ENCODE data around the gene PIGU. TPM values are rescaled to one million over a fixed set of nuclear protein-coding genes. Genes with fewer than 3 reads are reported as not detected.
"Not testable (repeated sequence)": the region's sequence is repeated elsewhere in the genome, so short reads cannot be mapped to it uniquely, and the experiment has no call there.

The PIGU gene
- total and polyA plus RNA-seq, 12 donors = 11.0 to 23.8 (median 14.6) TPM

- no peak for ATAC-seq
- Histone ChIP-seq H3K9me3 (peaks cover 0 to 6% (median 0%) of the 10 kb centered on the region in 11 donors), H3K27ac (no peak overlapping the region), H3K4me3 (no peak overlapping the region), H3K27me3 (no peaks in the 10 kb centered on the region), H3K36me3 (peaks cover 0 to 40% (median 6%) of the 10 kb centered on the region in 9 donors), H3K4me1 (peaks cover 0 to 5% (median 0%) of the 10 kb centered on the region in 9 donors)
- 90 to 94% methylated on average over 5 of the region's 5 CpGs for WGBS, 2 donors
- intact Hi-C loops (cut with DNase I) = no loop called here
- no peak for TF ChIP-seq CTCF (IDR thresholded peaks at IDR 0.05)
- no peak for DNase-seq
These were observed 61.4 kb downstream of the PIGU start for GRCh38 chr20:34615477-34615876.

GRCh38 chr20:34611976-34612375, 64.9 kb downstream of the PIGU start:
- intact Hi-C loops (cut with DNase I); H3K4me3 ChIP-seq; H3K27ac ChIP-seq; DNase-seq; H3K27me3 ChIP-seq; H3K4me1 ChIP-seq; ATAC-seq; H3K9me3 ChIP-seq: not testable (repeated sequence)
- peaks cover 0 to 35% (median 6%) of the 10 kb centered on the region in 9 donors for H3K36me3 ChIP-seq
- WGBS, 2 donors = 98 to 99% methylated on average over 4 of the region's 4 CpGs

GRCh38 chr20:34607066-34607465, 69.8 kb downstream of the PIGU start:
- Histone ChIP-seq H3K4me1 (peaks cover 0 to 37% (median 18%) of the 10 kb centered on the region in 9 donors), H3K27me3 (no peaks in the 10 kb centered on the region), H3K4me3 (no peak overlapping the region), H3K27ac (no peak overlapping the region), H3K9me3 (peaks cover 0 to 5% (median 0%) of the 10 kb centered on the region in 11 donors), H3K36me3 (no peaks in the 10 kb centered on the region)
- TF ChIP-seq CTCF (IDR thresholded peaks at IDR 0.05) = no peak
- no peak for DNase-seq
- no peak for ATAC-seq
- intact Hi-C loops (cut with DNase I) = loop anchor here in 1 of 10 donors (5.0 kb wide), 1 partner anchor 70 kb away; the partner anchor contains the start of gene PIGU
- WGBS, 2 donors = 97 to 99% methylated on average over 7 of the region's 7 CpGs

- TF ChIP-seq CTCF (IDR thresholded peaks at IDR 0.05) = no peak
- Histone ChIP-seq H3K36me3 (no peaks in the 10 kb centered on the region), H3K27ac (peak overlapping the region in 8 of 10 donors; percentile 39 to 72 (median 54)), H3K4me3 (no peak overlapping the region), H3K27me3 (no peaks in the 10 kb centered on the region), H3K4me1 (peaks cover 0 to 55% (median 18%) of the 10 kb centered on the region in 9 donors), H3K9me3 (no peaks in the 10 kb centered on the region)
- DNase-seq (peak in 1 of 2 donors; percentile 54), ATAC-seq (peak; percentile 15 to 77 (median 65))
- intact Hi-C loops (cut with DNase I) = loop anchor here in 1 of 10 donors (5.0 kb wide), 1 partner anchor 72 kb away; the partner anchor contains the start of gene PIGU
- 47 to 53% methylated on average over 8 of the region's 8 CpGs for WGBS, 2 donors
These were observed 71.7 kb downstream of the PIGU start for GRCh38 chr20:34604980-34605788.

All from heart right ventricle (tissue), 16 donors.